NCI-H2081 treated with DMSO at 0.1 percent for 48 hours (cell line): Measurements from ENCODE around the gene GDPD1.
"Not testable (repeated sequence)": the region's sequence is repeated elsewhere in the genome, so short reads cannot be mapped to it uniquely, and the experiment has no call there.

Experiments
- DNase-seq: peaks from one replicate; lab custom pipeline; 2025; lab: John Stamatoyannopoulos, UW

GDPD1 gene

DNA sequence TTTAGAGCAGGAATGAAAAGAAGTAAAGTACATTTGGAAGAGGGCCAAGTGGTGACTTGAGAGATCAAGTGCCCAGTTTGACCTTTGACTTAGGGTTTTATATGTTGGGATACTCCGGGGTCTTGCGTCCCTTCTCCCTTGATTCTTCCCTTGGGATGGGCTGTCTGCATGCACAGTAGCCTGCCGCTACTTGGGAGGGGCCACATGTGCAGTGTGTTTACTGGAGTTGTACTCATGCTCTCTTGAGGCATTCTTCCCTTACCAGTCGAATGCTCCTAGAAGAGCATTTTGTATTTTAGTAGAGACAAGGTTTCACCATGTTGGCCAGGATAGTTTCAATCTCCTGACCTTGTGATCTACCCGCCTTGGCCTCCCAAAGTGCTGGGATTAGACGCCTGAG is 23.8 kb downstream of the GDPD1 start:
- DNase-seq = no peak

DNA sequence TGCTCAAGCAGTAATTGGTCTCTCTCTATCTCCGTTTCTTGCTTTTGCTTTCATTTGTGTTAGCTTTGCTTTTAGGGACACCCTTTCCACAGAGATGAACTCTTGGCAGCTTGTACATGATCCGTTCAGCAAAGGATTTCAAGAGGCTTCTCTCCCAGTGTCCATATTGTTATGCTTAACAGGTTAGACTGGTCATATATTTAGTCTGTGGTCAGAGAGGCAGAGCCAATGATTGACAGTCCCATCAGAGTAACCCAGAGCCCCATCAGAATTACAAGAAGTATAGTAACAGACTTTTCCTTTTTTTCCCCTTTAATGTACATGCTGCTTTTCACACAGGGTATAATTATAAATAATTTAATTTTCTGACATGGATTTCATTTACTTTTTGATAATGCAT is 34.4 kb downstream of the GDPD1 start:
- no peak for DNase-seq

DNA sequence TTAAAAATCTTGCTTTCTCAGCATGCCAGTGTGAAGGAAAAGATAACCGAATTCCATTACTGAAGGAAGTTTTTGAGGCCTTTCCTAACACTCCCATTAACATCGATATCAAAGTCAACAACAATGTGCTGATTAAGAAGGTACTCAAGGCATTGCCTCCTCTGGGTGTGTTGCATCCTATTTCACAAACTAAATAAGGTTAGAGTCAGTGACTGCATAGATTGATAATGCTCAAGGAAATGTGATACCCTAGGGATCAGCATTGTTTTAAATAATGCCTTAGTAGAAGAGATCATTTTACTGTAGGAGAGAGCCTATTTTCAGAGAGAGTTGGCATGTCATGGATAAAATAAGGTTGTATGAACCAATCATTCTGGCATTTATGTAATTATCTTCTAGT is 36.8 kb downstream of the GDPD1 start:
- DNase-seq = no peak

DNA sequence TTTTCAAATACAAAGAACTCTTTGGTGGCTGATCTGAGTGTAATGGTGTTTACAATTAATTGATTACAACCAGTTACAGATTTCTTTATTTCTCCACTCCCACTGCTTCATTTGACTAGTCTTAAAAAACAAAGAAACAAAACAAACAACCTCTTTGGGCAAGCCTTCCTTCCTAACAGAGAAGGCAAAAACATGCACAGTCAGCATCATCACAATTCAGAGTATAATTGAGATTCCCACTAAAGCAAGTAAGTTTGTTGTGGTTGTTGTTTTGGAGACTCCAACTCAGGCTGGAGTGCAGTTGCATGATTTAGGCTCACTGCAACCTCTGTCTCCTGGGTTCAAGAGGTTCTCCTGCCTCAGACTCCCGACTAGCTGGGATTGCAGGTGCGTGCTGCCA is 40.4 kb downstream of the GDPD1 start:
- DNase-seq = no peak

DNA sequence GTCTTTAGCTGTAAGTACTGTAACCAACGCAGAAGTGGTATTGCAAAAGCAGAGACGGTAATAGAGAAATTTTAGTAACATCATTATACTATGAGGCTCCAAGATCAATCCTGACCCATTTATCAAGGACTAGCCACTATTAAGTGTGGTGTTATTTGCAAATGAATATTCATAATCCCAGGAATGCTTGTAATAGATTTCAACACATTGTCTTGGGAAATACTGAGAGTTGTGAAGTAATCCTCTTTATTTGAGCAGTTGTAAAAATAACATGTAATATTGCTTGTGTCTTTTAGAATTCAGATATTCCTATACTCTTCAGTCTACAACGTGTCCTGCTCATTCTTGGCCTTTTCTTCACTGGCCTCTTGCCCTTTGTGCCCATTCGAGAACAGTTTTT is 46.4 kb downstream of the GDPD1 start:
- DNase-seq = no peak

DNA sequence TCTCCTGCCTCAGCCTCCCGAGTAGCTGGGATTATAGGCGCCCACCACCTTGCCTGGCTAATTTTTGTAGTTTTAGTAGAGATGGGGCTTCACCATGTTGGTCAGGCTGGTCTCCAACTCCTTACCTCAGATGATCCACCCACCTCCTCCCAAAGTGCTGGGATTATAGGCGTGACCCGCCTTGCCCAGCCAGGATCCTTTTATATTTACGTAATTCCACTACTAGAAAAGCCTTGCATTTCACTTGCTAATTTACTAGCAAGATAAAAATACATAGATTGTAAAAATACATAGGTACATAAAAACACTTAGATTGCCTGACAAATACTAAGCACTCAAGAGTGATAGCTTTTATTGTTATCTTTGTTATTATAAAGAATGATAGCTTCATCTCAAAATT is 47.5 kb downstream of the GDPD1 start:
- no peak for DNase-seq

DNA sequence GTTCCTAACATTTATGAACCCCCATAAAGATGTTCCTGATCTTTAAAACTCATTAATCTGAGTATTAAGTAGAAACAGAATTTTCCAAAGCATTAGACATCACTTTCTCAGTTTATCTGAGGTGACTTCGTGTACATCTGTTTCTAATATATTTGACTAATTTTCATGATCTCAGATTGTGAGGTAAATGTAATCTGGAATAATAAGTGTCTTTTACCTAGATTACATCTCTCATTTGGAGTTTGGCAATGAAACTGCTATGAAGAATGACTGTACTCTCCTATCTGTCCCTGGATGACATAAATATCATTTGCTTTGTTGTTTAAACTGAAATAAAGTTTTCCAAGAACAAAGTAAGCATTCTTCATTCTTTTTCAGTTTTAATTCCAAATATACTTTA is 55.3 kb downstream of the GDPD1 start:
- DNase-seq = no peak

DNA sequence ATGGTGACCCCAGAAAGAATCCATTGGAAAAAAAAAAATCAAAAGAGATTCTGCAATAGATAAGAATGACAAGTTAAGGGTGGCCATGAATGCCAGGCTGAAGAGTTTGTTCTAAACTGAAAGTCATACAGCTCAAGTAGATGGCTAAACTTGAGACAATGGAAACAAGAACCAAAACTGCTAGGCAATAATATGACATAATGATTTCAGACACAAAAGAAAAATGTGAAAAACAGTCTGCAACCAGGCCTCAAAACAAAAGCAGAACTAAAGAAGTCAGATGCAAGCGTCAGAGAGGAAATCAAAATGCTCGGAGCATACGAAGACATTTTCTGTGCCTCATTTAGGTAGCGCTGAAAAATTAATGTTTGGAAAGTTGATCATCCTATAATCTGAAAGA is 56.7 kb downstream of the GDPD1 start:
- no peak for DNase-seq

DNA sequence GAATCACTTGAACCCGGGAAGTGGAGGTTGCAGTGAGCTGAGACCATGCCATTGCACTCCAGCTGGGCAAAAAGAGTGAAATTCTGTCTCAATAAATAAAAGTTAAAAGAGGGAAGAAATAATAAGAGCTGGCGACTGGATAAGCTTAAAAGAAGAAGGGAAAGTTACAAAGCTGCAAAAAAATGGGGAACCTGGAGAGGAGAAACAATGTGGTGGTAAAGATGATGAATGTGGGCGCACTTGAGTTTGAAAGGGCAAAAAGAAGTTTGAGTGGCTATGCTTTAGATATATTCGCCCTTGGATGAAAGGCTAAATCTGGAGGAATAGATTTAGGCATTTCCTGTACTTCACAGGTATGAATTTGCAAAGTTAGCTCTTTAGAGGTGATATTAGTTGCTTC is 58.1 kb downstream of the GDPD1 start:
- no peak for DNase-seq

DNA sequence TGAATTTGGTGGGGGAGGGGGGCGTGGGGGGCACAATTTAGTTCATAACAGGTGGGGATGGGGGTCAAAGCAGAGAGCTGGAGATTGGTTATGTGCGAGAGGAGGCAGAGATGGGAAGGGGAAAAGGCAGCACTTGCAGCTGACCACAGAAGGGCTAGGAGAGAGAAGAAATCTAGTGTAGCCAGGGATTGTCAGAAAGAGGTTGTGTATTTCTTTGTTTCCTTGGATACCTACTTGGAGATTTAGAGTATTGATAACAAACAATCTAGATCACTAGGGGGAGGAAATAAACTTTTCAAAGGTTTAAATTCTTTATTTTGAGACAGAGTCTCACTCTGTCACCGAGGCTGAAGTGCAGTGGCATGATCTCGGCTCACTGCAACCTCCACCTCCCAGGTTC is 64.0 kb downstream of the GDPD1 start:
- no peak for DNase-seq

DNA sequence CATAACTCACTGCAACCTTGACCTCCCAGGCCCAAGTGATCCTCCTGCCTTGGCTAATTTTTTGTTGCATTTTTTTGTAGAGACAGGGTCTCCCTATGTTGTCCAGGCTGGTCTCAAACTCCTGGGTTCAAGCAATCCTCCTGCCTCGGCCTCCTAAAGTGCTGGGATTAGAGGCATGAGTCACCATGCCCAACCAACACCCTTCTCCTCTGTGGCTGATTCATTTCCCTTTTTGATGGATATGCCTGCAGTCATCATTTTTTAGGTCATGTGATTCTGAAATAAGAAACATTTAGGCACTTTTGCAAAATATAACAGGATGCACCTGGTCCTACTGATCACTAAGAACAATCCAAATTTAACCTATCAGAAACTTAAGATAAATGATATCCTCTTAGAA is 67.1 kb downstream of the GDPD1 start:
- no peak for DNase-seq

DNA sequence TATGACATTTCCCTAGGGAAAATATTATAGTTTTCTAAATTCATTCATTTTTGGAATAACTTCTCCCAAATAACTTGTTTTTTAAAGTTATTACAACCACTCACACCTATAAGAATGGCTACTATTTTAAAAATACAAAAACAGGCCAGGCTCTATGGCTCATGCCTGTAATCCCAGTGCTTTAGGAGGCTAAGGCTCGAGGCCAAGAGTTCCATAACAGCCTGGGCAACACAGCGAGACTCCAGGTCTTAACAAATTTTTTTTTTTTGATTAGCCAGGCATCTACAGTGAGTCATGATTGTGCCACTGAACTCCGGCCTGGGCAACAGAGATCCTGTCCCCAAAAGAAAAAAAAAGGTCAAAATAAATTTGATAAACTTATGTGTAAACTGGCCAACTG is 67.6 kb downstream of the GDPD1 start:
- no peak for DNase-seq

DNA sequence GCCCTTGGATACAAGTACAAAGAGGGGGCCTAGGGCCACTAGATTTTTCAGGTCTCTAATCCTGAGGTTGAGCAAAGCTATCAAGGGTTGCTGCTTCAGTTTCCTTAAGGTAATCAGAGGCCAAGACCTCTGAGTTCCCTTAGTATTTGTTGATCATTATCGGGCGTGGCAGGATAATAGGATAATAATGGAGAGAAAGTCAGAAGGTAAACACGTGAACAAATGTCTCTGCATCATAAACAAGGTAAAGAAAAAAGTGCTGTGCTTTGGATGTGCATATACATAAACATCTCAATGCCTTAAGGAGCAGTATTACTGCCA is 69.6 kb downstream of the GDPD1 start:
- DNase-seq = no peak

DNA sequence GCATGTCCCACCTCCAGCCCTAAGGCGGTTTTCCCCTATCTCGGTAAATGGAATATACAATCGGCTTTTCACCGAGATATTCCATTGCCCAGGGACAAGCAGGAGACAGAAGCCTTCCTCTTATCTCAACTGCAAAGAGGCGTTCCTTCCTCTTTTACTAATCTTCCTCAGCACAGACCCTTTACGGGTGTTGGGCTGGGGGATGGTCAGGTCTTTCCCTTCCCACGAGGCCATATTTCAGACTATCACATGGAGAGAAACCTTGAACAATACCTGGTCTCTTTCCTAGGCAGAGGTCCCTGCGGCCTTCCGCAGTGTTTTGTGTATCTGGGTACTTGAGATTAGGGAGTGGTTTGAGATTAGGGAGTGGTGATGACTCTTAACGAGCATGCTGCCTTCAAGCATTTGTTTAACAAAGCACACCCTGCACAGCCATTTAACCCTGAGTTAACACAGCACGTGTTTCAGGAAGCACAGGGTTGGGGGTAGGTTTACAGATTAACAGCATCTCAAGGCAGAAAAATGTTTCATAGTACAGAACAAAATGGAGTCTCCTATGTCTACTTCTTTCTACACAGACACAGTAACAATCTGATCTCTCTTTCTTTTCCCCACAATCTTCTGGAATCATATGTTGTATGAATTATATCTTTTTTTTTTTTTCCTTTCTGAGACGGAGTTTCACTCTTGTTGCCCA is 70.1 kb downstream of the GDPD1 start:
- DNase-seq = not testable (repeated sequence)

DNA sequence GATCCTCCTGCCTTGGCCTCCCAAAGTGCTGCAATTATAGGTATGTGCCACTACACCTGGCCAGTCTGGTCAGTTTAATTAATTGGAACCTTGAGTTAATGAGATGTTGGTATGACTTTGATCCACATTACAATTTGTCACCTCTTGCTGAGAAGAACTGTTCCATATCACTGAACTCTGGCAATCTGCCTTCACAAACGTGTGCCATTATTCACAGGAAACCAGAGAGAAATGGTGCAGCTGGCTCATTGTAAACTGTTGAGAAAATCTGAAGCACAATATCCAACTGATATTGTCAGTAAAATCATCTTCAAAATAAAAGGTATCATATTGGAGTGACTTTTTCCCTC is 71.8 kb downstream of the GDPD1 start:
- DNase-seq = peak; percentile 18

DNA sequence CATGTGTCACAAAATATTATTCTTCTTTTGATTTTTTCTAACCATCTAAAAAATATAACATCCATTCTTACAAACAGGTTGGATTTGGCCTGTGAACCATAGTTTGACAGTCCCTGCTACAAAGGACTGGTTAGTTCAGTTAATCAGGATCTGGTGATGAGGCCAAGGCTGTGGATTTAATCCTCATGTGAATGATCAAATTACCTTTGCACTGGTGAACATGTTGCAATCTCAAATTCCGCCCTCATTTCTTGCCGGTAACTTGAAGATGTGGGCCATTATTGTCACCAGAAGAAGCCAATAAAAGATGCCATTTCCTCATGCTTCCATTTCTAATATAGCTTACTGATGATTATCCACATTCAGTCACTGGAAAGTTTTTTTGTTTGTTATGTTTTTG is 75.9 kb downstream of the GDPD1 start:
- no peak for DNase-seq

DNA sequence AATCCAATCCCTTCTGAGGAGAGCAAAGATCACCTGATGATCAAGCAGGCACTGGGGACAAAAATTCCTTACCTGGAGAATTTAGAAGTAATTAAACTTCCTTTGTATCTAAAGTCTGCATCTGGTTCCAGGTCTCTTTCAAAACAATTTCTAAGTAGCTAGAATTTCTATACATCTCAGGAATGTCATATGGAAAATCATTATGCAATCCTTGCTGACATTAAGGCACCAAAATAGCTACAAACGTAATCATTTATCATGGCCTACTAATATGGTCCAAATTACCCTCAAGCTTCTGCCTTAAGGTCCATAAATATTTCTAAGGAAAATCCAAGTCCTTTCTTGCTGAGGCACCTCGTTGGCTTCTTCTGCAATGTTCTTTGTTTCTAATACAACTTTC is 78.2 kb downstream of the GDPD1 start:
- DNase-seq = no peak

DNA sequence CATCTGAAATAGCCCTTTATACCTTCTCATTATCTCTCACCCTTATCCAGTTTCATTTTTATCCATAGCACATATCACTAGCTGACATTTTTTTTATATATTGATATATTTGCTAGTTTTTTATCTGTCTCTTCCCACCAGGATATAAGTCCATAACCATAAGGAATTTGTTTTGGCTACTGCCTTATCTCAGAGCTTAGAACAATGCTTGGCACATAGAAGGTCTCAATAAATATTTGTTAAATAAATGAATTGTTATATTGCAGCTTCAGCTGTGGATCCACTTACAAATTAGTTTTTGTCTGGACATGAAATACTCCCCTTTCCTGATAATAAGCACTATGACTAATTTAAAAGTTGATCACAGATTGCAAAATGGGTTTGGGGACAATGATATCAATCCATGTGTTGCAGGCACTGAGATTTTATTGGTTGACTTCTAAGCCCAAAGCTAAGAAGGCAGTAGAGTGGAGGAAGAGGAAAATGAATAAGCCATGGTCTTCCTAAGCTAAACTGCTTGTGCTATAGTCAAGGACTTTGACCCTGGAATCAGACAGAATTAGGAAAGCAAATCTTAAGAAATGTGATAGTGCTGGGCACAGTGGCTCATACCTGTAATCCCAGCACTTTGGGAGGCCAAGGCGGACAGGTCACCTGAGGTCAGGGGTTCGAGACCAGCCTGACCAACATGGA is 79.2 kb downstream of the GDPD1 start:
- no peak for DNase-seq

DNA sequence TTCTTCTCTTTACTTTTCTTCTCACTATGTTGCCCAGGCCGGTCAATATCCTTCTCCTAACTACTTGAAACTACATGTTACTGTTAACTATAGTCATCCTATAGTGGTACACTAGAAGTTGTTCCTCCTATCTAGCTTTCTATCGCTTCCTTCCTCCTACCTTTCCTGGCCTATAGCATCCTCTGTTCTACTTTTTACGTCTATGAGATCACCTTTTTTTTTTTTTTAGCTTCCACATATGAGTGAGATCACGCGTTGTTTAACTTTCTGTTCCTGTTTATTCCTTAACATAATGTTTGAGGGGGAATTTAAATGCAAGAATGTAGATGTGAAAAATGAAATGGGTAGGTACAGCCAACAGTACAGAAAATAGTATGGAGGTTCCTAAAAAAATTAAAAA is 80.6 kb downstream of the GDPD1 start:
- no peak for DNase-seq

DNA sequence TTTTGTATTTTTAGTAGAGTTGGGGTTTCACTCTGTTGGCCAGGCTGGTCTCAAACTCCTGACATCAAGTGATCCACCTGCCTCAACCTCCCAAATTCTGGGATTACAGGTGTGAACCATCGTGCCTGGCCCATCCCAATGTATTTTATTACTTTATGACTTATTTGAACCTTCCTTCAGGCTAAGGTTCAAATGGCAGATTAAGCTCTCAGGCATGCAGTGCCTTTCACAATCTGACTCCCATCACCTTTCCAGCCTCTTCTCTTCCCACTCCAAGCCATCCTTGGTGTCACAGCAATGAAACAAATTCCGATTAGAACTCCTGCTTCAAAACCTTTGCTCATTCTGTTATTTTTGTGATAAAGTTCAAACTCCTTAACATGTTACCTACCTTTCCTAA is 84.5 kb downstream of the GDPD1 start:
- no peak for DNase-seq

DNA sequence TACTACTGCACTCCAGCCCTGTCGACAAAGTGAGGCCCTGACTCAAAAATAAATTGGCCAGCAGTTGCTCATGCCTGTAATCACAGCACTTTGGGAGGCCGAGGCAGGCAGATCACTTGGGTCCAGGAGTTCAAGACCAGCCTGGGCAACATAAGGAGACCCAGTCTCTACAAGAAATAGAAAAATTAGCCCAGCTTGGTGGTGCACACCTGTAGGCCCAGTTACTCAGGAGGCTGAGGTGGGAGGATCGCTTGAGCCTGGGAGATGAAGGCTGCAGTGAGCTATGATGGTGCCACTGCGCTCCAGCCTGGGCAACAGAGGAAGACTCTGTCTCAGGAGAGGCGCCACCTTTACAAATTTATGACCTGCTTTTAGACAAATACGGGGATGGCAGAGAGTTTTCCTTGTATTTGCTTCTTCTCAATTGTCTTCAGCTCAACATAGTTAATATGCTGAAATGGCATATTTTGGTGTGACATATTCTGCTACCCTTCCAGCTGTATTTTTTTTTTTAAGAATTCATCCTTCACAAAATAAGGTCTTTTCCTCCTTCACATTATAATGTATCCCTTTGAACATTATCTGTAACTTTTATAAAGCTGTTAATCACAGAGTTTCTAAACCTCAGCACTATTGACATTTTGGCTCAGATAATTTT is 90.1 kb downstream of the GDPD1 start:
- no peak for DNase-seq

DNA sequence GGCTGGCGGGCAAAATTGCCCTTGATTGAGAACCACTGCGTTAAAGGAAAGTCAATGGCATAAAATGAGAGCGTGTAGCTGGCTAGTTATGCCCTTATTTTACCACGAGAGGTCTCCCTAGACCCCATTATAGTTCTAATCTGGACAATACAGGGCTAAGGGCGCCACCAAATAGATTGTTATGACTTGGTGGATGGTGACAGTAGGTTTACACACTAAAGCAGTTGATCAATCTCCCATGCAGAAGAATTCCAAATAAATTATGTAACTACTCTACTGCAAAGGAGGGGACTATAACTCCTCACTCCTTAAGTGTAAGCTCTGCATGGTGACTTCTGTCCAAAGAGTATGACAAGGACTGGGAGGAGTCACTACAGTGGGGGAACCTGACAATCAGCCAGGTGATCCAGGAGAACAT is 90.7 kb downstream of the GDPD1 start:
- peak; percentile 48 for DNase-seq

DNA sequence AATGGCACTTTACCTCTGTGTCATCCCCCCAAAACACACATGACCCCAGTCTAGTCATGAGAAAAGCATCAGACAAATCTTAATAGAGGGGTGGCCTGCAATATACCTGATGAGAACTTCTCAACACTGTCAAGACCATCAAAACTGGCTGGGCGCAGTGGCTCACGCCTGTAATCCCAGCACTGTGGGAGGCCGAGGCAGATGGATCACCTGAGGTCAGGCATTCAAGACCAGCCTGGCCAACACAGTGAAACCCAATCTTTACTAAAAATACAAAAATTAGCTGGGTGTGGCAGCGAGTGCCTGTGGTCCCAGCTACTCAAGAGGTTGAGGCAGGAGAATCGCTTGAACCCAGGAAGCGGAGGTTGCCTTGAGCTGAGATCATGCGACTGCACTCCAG is 91.2 kb downstream of the GDPD1 start:
- DNase-seq = not testable (repeated sequence)

DNA sequence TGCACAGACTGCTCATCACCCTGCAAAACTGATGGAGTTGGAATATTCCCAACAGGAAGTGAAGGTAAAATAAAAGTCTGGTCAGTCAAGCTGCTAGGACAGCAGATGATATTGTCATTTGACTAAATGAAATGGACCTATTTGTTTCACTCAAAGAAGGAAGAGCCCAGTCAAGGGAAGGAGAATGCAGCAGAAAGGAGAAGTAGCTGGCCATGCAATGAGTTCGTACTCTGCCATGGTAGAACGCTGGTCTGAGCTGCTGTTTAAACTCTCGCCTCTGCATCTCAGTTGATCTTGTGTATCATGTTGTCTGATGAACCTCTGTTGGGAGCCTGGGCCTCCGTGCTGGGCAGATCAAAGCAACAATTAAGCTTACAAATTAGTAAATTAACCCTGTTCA is 95.6 kb downstream of the GDPD1 start:
- DNase-seq = no peak
